ENCODE measurements around the gene LRRC3C.

DNA sequence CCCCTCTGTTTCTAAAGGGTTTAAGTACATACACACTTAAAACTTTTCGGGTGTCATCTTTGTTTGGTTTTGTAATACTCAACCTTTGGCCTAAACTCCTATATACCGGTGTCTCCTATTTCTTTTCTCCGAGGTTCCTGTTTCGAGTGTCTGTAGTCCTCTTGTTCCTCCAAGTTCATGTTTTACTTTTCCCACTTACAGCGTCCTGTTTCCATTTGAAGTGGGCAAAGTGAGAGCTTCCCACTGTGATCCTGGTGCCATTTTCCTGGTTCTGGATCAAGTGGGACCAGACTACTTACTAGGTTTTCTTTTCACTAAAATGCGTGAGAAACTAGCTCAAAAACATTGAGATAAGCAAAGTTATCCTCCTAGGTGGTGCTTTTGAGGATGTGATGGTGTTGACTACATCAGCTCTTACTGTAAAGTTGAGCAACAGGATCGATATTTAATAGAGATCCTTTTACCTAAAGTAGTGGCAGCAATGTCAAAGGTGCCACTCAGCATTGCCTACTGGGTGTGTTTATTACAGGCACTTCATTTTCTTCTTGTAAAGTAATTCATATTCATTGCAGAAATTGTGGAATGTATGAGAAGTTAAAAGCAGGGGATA lies 54.3 kb downstream of the LRRC3C start:
- no peak for TF ChIP-seq EZH2 (optimal IDR thresholded peaks at IDR 0.05; ENCODE audit: low read depth, low read length)
- TF ChIP-seq, protein P1, sequence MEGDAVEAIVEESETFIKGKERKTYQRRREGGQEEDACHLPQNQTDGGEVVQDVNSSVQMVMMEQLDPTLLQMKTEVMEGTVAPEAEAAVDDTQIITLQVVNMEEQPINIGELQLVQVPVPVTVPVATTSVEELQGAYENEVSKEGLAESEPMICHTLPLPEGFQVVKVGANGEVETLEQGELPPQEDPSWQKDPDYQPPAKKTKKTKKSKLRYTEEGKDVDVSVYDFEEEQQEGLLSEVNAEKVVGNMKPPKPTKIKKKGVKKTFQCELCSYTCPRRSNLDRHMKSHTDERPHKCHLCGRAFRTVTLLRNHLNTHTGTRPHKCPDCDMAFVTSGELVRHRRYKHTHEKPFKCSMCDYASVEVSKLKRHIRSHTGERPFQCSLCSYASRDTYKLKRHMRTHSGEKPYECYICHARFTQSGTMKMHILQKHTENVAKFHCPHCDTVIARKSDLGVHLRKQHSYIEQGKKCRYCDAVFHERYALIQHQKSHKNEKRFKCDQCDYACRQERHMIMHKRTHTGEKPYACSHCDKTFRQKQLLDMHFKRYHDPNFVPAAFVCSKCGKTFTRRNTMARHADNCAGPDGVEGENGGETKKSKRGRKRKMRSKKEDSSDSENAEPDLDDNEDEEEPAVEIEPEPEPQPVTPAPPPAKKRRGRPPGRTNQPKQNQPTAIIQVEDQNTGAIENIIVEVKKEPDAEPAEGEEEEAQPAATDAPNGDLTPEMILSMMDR (IDR thresholded peaks at IDR 0.05; ENCODE audit: low read length) = no peak

All from MM.1S (cell line).